Osteoblast (primary cell): ENCODE measurements around the gene PI4KA. TPM values are rescaled to one million over a fixed set of nuclear protein-coding genes. Genes with fewer than 3 reads are reported as not detected.

Experiments used
- DNase-seq: peaks from one replicate; pipeline ENCODE4 v3.0.0; 2011; ENCODE audit warnings: low spot score, mixed read lengths; ENCODE audit not compliant: insufficient read length; ENCODE audit errors: missing footprints
- H2AFZ ChIP-seq: 2 replicates; pipeline ENCODE4 v1.6.0; 2011; ENCODE audit warnings: mild to moderate bottlenecking, low read length
- H3K27ac ChIP-seq: 2 replicates; pipeline ENCODE4 v1.5.1; 2011; ENCODE audit warnings: mild to moderate bottlenecking, low read depth, low read length, moderate library complexity
- H3K27me3 ChIP-seq: 2 replicates; pipeline ENCODE4 v1.6.0; 2012; ENCODE audit warnings: mild to moderate bottlenecking, control low read depth, inconsistent platforms, low read length, moderate library complexity; ENCODE audit not compliant: insufficient read depth
- H3K36me3 ChIP-seq: 2 replicates; pipeline ENCODE4 v1.5.1; 2011; ENCODE audit warnings: mild to moderate bottlenecking, low read length, control low read depth, moderate library complexity; ENCODE audit not compliant: insufficient read depth
- H3K4me1 ChIP-seq: 2 replicates; pipeline ENCODE4 v1.5.1; 2011; ENCODE audit warnings: mild to moderate bottlenecking, low read length, control low read depth, moderate library complexity; ENCODE audit not compliant: insufficient read depth
- H3K4me2 ChIP-seq: 2 replicates; pipeline ENCODE4 v1.6.0; 2011; ENCODE audit warnings: mild to moderate bottlenecking, low read length; ENCODE audit not compliant: insufficient read depth
- H3K4me3 ChIP-seq: fragments of 200-600 bp; sonication (generic); 3 replicates; pipeline ENCODE4 v1.5.1; 2012; ENCODE audit warnings: mild to moderate bottlenecking, low read length, inconsistent platforms; ENCODE audit not compliant: insufficient read depth
- H3K79me2 ChIP-seq: 2 replicates; pipeline ENCODE4 v1.6.0; 2012; ENCODE audit warnings: mild to moderate bottlenecking, low read length, control low read depth, inconsistent platforms; ENCODE audit not compliant: insufficient read depth
- H3K9me3 ChIP-seq: 2 replicates; pipeline ENCODE4 v1.5.1; 2011; ENCODE audit warnings: low read depth, low read length, control low read depth
- H4K20me1 ChIP-seq: 2 replicates; pipeline ENCODE4 v1.6.0; 2012; ENCODE audit warnings: mild to moderate bottlenecking, low read length, control low read depth; ENCODE audit not compliant: insufficient read depth
- CTCF ChIP-seq: IDR thresholded peaks from 2 replicates; pipeline ENCODE4 v1.5.1; 2011; ENCODE audit warnings: mild to moderate bottlenecking, low read depth, low read length, moderate library complexity; ENCODE audit errors: extremely low read depth
- total RNA-seq: library from RNA; depleted of rRNA; stranded (reverse); fragments of >200 nt; gene quantifications from 2 replicates; pipeline ENCODE4 v1.2.3, GENCODE V29; 2012

Gene PI4KA
- total RNA-seq, 1 donor: 61.9 TPM

- Histone ChIP-seq H3K36me3 (peaks cover 39% of the 10 kb centered on the region), H4K20me1 (no peaks in the 10 kb centered on the region), H2AFZ (no peak overlapping the region), H3K27ac (no peak overlapping the region), H3K4me3 (no peak overlapping the region), H3K4me2 (no peak overlapping the region), H3K4me1 (peaks cover 19% of the 10 kb centered on the region), H3K9me3 (no peaks in the 10 kb centered on the region), H3K27me3 (no peaks in the 10 kb centered on the region), H3K79me2 (no peaks in the 10 kb centered on the region)
- DNase-seq: no peak
- TF ChIP-seq CTCF: no peak
Observed at GRCh38 chr22:20810645-20811044, 48.0 kb downstream of the PI4KA start.

- H4K20me1 ChIP-seq: no peaks in the 10 kb centered on the region
- H3K9me3 ChIP-seq: no peaks in the 10 kb centered on the region
- H3K4me1 ChIP-seq: peaks cover 19% of the 10 kb centered on the region
- H3K4me3 ChIP-seq: no peak overlapping the region
- no peaks in the 10 kb centered on the region for H3K27me3 ChIP-seq
- H3K27ac ChIP-seq: no peak overlapping the region
- DNase-seq: no peak
- H3K79me2 ChIP-seq: no peaks in the 10 kb centered on the region
- H3K4me2 ChIP-seq: no peak overlapping the region
- no peak overlapping the region for H2AFZ ChIP-seq
- no peak for TF ChIP-seq CTCF
- H3K36me3 ChIP-seq: peaks cover 46% of the 10 kb centered on the region
Observed at GRCh38 chr22:20809538-20810185, 48.9 kb downstream of the PI4KA start.

GRCh38 chr22:20808844-20809243, 49.8 kb downstream of the PI4KA start:
- no peak overlapping the region for H2AFZ ChIP-seq
- no peaks in the 10 kb centered on the region for H3K27me3 ChIP-seq
- no peaks in the 10 kb centered on the region for H3K79me2 ChIP-seq
- DNase-seq: peak; percentile 50
- peaks cover 19% of the 10 kb centered on the region for H3K4me1 ChIP-seq
- no peak overlapping the region for H3K4me2 ChIP-seq
- H3K4me3 ChIP-seq: no peak overlapping the region
- H3K36me3 ChIP-seq: peaks cover 49% of the 10 kb centered on the region
- no peak for TF ChIP-seq CTCF
- H3K27ac ChIP-seq: no peak overlapping the region
- no peaks in the 10 kb centered on the region for H3K9me3 ChIP-seq
- no peaks in the 10 kb centered on the region for H4K20me1 ChIP-seq

- no peaks in the 10 kb centered on the region for H3K9me3 ChIP-seq
- no peaks in the 10 kb centered on the region for H3K27me3 ChIP-seq
- H3K4me1 ChIP-seq: peaks cover 19% of the 10 kb centered on the region
- no peaks in the 10 kb centered on the region for H4K20me1 ChIP-seq
- H3K79me2 ChIP-seq: no peaks in the 10 kb centered on the region
- no peak for TF ChIP-seq CTCF
- H3K36me3 ChIP-seq: peaks cover 54% of the 10 kb centered on the region
- DNase-seq: peak; percentile 92
- H3K27ac ChIP-seq: peak overlapping the region; percentile 77
- H2AFZ ChIP-seq: peak overlapping the region; percentile 43
- H3K4me3 ChIP-seq: no peak overlapping the region
- no peak overlapping the region for H3K4me2 ChIP-seq
Observed at GRCh38 chr22:20807315-20807752, 51.3 kb downstream of the PI4KA start.
